HepG2 (cell line): ENCODE data around the gene IRX4.

ENCODE experiments used
- CHD2 ChIP-seq: IDR thresholded peaks from 2 replicates; pipeline ENCODE4 v1.6.1; 2011; ENCODE audit warnings: low read depth, low read length, improper control_type of control experiment
- ETS1 ChIP-seq: sonication (generic); formaldehyde crosslinking; IDR thresholded peaks from 2 replicates; pipeline ENCODE4 v1.4.0; 2020; ENCODE audit warnings: missing genetic modification reagents
- HNF4G ChIP-seq, 2 experiments: sonication (generic) in 1 of 2; formaldehyde crosslinking in 1 of 2; IDR thresholded peaks; 2 replicates each; pipeline versions ENCODE4 v1.4.0 to v1.6.1; 2011 to 2020; ENCODE audit warnings: borderline replicate concordance in 2 of 2, low read depth in 2 of 2, mild to moderate bottlenecking in 2 of 2, low read length in 1 of 2, missing genetic modification reagents in 1 of 2, moderate library complexity in 1 of 2
- NCOA2 ChIP-seq: sonication (generic); formaldehyde crosslinking; IDR thresholded peaks from 2 replicates; pipeline ENCODE4 v1.8.0; 2022; ENCODE audit warnings: inconsistent platforms
- SRF ChIP-seq: IDR thresholded peaks from 2 replicates; pipeline ENCODE4 v1.6.1; 2011; ENCODE audit warnings: mild to moderate bottlenecking, low read depth, low read length, moderate library complexity
- ZSCAN31 ChIP-seq: sonication (generic); formaldehyde crosslinking; IDR thresholded peaks from 2 replicates; pipeline ENCODE4 v1.5.0; 2020; ENCODE audit warnings: low read depth, mild to moderate bottlenecking, missing genetic modification reagents
- TF ChIP-seq, protein P1 (sequence below): sonication (generic); formaldehyde crosslinking; IDR thresholded peaks from 2 replicates; pipeline ENCODE4 v1.8.0; 2022; ENCODE audit warnings: missing genetic modification reagents, mild to moderate bottlenecking, borderline replicate concordance
- TF ChIP-seq, protein P2 (sequence below): sonication (generic); formaldehyde crosslinking; IDR thresholded peaks from 2 replicates; pipeline ENCODE4 v1.9.0; 2021; ENCODE audit warnings: missing genetic modification reagents, borderline replicate concordance

DNA sequence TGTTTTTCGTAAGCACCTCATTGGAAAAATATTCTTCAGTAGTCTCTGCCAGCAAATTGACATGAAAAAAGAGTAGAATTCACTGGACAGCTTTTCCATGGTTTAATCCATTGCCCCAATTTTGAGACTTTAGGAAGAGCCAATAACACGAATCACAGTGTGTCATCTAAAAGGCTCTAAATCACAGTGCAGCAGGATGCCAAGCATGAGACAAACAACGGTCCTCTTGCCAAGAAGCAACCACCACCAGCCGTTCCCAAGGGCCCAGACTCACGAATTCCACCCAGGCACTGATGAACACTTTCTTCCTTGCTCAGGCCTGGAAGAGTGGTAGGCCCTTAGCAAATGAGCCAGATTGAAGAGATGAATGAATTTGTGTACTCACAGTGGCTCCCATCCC, 18.3 kb upstream of the IRX4 start:
- TF ChIP-seq ZSCAN31 (no peak), ETS1 (CRISPR knock-in tag) (no peak), SRF (no peak), HNF4G (IDR thresholded peaks at IDR 0.05; ENCODE audit: borderline replicate concordance, low read depth, low read length) (no peak), HNF4G (CRISPR knock-in tag; IDR thresholded peaks at IDR 0.05; ENCODE audit: borderline replicate concordance, low read depth) (no peak), CHD2 (no peak), NCOA2 (CRISPR knock-in tag) (no peak)
- TF ChIP-seq, protein P1, sequence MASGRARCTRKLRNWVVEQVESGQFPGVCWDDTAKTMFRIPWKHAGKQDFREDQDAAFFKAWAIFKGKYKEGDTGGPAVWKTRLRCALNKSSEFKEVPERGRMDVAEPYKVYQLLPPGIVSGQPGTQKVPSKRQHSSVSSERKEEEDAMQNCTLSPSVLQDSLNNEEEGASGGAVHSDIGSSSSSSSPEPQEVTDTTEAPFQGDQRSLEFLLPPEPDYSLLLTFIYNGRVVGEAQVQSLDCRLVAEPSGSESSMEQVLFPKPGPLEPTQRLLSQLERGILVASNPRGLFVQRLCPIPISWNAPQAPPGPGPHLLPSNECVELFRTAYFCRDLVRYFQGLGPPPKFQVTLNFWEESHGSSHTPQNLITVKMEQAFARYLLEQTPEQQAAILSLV: no peak
- TF ChIP-seq, protein P2, sequence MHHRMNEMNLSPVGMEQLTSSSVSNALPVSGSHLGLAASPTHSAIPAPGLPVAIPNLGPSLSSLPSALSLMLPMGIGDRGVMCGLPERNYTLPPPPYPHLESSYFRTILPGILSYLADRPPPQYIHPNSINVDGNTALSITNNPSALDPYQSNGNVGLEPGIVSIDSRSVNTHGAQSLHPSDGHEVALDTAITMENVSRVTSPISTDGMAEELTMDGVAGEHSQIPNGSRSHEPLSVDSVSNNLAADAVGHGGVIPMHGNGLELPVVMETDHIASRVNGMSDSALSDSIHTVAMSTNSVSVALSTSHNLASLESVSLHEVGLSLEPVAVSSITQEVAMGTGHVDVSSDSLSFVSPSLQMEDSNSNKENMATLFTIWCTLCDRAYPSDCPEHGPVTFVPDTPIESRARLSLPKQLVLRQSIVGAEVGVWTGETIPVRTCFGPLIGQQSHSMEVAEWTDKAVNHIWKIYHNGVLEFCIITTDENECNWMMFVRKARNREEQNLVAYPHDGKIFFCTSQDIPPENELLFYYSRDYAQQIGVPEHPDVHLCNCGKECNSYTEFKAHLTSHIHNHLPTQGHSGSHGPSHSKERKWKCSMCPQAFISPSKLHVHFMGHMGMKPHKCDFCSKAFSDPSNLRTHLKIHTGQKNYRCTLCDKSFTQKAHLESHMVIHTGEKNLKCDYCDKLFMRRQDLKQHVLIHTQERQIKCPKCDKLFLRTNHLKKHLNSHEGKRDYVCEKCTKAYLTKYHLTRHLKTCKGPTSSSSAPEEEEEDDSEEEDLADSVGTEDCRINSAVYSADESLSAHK (CRISPR knock-in tag): no peak
